ENCODE results near the gene RBM19. TPM values are rescaled to one million over a fixed set of nuclear protein-coding genes. Genes with fewer than 3 reads are reported as not detected.

The RBM19 gene
- total and polyA plus RNA-seq, 2 of the 4 experiments (the other 2 are of a cell fraction): 18.7 to 19.2 TPM

GRCh38 chr12:113911971-113912759 is 54.0 kb downstream of the RBM19 start:
- H4K20me1 ChIP-seq (ENCODE audit: insufficient read depth, low read length): no peaks in the 10 kb centered on the region; the same call in 1 of the 2 replicates
- no peak overlapping the region for H2BK15ac ChIP-seq (ENCODE audit: low read depth, low read length)
- no peak overlapping the region for H2AK5ac ChIP-seq (ENCODE audit: low read depth, low read length)
- POLR2A ChIA-PET (ENCODE audit: unreplicated experiment): no interaction called here
- no peak overlapping the region for H3K4me2 ChIP-seq (ENCODE audit: low read depth, low read length)
- H3K18ac ChIP-seq (ENCODE audit: low read depth, low read length): no peak overlapping the region
- DNase-seq (no peak), ATAC-seq (ENCODE audit: low read depth) (no peak)
- no peaks in the 10 kb centered on the region for H3K9me1 ChIP-seq (ENCODE audit: insufficient read depth, low read length)
- no peak overlapping the region for H3K23ac ChIP-seq (ENCODE audit: low read depth, low read length)
- dilution Hi-C loops (cut with HindIII; ENCODE audit: low sequenced_read_pairs, unreplicated experiment): no loop called here
- no peak overlapping the region for H3K4ac ChIP-seq (ENCODE audit: low read depth, low read length)
- no peak overlapping the region for H3K27ac ChIP-seq (ENCODE audit: insufficient read depth, low read length)
- H3K9ac ChIP-seq (ENCODE audit: low read depth, low read length): no peak overlapping the region
- no peaks in the 10 kb centered on the region for H3K27me3 ChIP-seq (ENCODE audit: control insufficient read depth, insufficient read depth, low read length)
- no peak overlapping the region for H2BK5ac ChIP-seq (ENCODE audit: low read depth, low read length, poor library complexity, severe bottlenecking)
- CTCF ChIA-PET: no interaction called here
- no peak overlapping the region for H2BK20ac ChIP-seq (ENCODE audit: low read depth, low read length)
- intact Hi-C loops (cut with micrococcal nuclease): loop anchor here (1.0 to 5.0 kb wide), 5 partner anchors 265 to 715 kb away; no protein-coding TSS in a partner anchor
- TF ChIP-seq RAD21 (IDR thresholded peaks at IDR 0.05; ENCODE audit: low read length) (no peak), NFE2L2 (IDR thresholded peaks at IDR 0.05; ENCODE audit: low read depth, low read length) (no peak), MAZ (IDR thresholded peaks at IDR 0.05; ENCODE audit: borderline replicate concordance, low read depth, low read length) (no peak), BHLHE40 (IDR thresholded peaks at IDR 0.05; ENCODE audit: low read depth, low read length) (no peak), MAFK (IDR thresholded peaks at IDR 0.05; ENCODE audit: low read depth, low read length) (no peak), SMC3 (IDR thresholded peaks at IDR 0.05; ENCODE audit: low read depth, low read length) (no peak), CHD1 (IDR thresholded peaks at IDR 0.05; ENCODE audit: low read depth, low read length) (no peak), CEBPB (IDR thresholded peaks at IDR 0.05; ENCODE audit: low read depth, low read length) (no peak), ELK1 (IDR thresholded peaks at IDR 0.05; ENCODE audit: borderline replicate concordance, low read depth, low read length) (no peak), FOS (IDR thresholded peaks at IDR 0.05; ENCODE audit: low read depth, low read length) (no peak), POLR2A (IDR thresholded peaks at IDR 0.05; ENCODE audit: low read depth, low read length) (no peak), CTCF (conservative IDR thresholded peaks at IDR 0.05; ENCODE audit: low read depth, low read length) (no peak), RCOR1 (IDR thresholded peaks at IDR 0.05; ENCODE audit: insufficient replicate concordance, low read length) (no peak), MXI1 (IDR thresholded peaks at IDR 0.05; ENCODE audit: borderline replicate concordance, low read depth, low read length) (no peak), RFX5 (IDR thresholded peaks at IDR 0.05; ENCODE audit: low read depth, low read length) (no peak)
- H3K36me3 ChIP-seq (ENCODE audit: control insufficient read depth, insufficient read depth, low read length): peaks cover 17% of the 10 kb centered on the region; the same call in 1 of the 2 replicates
- BruUV-seq (replicated peaks): no TSS peak
- peak overlapping the region; percentile 70 for H2AFZ ChIP-seq (replicated peaks; ENCODE audit: low read length, poor library complexity)
- H3K4me3 ChIP-seq (ENCODE audit: insufficient read depth, low read depth, low read length): no peak overlapping the region
- H3K56ac ChIP-seq (ENCODE audit: extremely low read depth, insufficient read depth, low read length): no peak overlapping the region
- no peaks in the 10 kb centered on the region for H3K4me1 ChIP-seq (ENCODE audit: control insufficient read depth, insufficient read depth, low read length)
- no peak overlapping the region for H4K8ac ChIP-seq (ENCODE audit: low read depth in 2 of 2, low read length in 2 of 2)
- 100% methylated on average over 3 of the region's 14 CpGs; no CpG with 5 or more reads in 1 of the 2 experiments for WGBS, 2 experiments (ENCODE audit: extremely low coverage in 2 of 2, insufficient read length in 1 of 2)
- in situ Hi-C loops (cut with MboI; ENCODE audit: low sequenced_read_pairs): loop anchor here (5.0 to 10.0 kb wide), 2 partner anchors 450 to 597 kb away; no protein-coding TSS in a partner anchor
- H3K14ac ChIP-seq (replicated peaks; ENCODE audit: low read depth, low read length): no peak overlapping the region
- no peaks in the 10 kb centered on the region for H3K9me3 ChIP-seq (ENCODE audit: control insufficient read depth, insufficient read depth, low read length)
- no peaks in the 10 kb centered on the region for H3K79me1 ChIP-seq (ENCODE audit: low read depth in 1 of 2, low read length in 2 of 2)
- no peak overlapping the region for H2BK120ac ChIP-seq (ENCODE audit: low read depth, low read length)
- H2AK9ac ChIP-seq (replicated peaks; ENCODE audit: low read depth, low read length, poor library complexity): peak overlapping the region; percentile 74
- H4K91ac ChIP-seq (ENCODE audit: insufficient read depth, low read depth, low read length): no peak overlapping the region
- H4K5ac ChIP-seq (ENCODE audit: low read depth, low read length): no peak overlapping the region
